ENCODE measurements around the gene PCSK7.

PCSK7 gene

GRCh38 chr11:117199053-117199915 lies 32.6 kb downstream of the PCSK7 start, which contains the start of gene TAGLN:
TSS of gene TAGLN (plus strand) at chr11:117199370. CDS start at chr11:117203014, 3,644 bp downstream.
- DNase-seq (ENCODE audit: low read depth in 1 of 2, low spot score in 1 of 2), result no peak

DNA sequence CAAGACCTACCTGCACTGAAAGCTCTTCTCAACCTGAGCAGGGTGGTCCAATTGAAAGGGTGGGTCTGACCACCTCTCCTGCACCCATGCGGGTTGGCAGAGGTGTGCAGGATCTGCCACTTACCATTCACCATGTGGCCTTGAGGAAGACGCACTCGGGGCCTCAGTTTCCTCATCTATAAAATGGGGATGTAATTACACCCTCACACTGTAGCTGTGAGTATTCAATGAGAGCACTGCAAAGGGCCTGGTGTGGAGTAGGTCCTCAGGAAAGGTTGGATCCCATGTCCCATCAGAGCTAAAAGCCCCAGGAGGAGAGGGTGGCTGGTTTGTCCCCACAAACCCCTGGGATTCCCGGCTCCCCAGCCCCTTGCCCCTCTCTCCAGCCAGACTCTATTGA lies 33.3 kb downstream of the PCSK7 start:
- DNase-seq (ENCODE audit: low read depth in 1 of 2, low spot score in 1 of 2), result no peak

DNA sequence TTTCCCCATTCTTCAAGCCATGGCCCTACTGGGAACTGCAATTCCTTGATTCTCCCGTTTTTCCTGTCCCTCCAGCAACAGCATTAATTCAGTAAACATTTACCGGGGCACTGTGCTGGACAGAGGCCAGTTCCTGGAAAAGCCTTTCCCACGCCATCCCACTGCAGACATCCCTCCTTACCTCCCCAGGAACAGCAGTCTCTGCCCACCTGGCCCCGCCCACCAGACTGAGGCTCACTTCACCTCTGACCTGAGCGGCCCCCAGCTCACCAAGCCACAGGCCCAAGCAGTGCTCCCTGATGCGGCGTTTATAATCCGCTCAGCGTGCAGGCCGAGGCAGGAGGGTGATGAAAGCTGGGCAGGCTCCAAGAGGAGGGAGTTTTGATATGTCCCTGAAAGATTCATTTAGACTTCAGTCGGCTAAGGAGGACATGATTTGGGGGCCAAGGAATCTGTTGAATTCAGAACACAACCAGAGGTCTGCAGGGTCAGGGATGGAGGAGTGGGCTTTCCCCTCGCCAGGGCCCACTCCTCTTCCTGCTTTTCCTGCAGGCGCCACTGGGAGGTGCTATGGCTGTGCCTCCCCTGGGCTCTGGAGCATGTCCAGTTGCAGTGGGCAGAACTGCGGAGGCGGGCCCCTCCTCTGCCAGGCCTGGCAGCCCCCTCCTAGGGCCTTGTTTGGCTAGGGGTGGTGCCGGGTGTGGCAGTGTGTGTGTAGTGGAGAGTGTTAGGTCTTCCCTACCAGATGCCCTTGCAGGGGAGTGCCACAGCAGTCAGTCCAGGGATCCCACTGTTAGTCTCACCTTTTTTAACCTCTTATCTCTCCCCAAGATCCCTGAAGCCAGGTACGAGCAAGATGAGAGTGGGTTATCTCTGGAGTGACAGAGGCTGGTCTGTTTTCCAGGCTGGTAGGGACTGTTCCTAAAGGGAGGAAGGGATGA lies 34.1 kb downstream of the PCSK7 start:
- no peak for DNase-seq (ENCODE audit: low read depth in 1 of 2, low spot score in 1 of 2)

DNA sequence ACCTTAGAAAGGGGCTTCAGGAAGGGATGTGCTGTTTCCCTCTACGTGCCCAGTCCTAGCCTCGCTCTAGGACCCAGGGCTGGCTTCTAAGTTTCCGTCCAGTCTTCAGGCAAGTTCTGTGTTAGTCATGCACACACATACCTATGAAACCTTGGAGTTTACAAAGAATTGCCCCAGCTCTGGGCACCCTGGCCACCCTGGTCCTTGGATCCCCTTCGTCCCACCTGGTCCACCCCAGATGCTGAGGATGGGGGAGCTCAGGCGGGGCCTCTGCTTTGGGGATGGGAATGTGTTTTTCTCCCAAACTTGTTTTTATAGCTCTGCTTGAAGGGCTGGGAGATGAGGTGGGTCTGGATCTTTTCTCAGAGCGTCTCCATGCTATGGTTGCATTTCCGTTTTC lies 34.9 kb downstream of the PCSK7 start:
- no peak for DNase-seq (ENCODE audit: low read depth in 1 of 2, low spot score in 1 of 2)

DNA sequence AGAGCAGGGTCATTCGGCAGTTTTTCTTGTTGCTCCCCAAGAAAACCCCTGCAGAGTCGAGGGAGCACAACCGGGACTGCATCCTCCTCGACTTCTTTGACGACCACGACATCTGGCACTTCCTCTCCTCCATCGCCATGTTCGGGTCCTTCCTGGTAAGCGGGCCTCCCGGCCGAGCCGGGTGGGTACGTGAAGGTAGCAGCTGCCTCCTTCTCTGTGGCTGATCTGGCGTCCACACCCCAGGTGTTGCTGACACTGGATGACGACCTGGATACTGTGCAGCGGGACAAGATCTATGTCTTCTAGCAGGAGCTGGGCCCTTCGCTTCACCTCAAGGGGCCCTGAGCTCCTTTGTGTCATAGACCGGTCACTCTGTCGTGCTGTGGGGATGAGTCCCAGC lies 36.1 kb downstream of the PCSK7 start:
- DNase-seq (ENCODE audit: low read depth in 1 of 2, low spot score in 1 of 2), result no peak

DNA sequence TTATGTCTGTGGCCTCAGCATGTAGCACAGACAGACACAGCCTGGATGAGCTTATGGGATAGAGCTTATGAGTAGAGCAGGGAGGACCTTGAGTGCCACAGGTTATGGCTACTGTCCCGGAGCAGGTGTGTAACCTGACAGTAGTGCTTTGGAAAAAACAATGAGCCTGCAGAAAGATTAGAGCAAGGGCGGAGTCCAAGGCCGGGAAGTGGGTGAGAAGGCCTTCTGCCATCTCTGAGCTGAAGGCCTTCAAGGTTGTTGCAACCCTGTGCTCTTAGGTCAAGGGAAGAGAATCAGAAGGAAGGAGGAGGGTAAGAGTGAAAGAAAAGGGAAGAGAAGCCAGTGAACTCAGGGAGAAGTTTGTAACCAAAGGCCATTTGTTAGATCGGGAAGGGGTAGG lies 36.6 kb downstream of the PCSK7 start:
- DNase-seq (ENCODE audit: low read depth in 1 of 2, low spot score in 1 of 2), result no peak

DNA sequence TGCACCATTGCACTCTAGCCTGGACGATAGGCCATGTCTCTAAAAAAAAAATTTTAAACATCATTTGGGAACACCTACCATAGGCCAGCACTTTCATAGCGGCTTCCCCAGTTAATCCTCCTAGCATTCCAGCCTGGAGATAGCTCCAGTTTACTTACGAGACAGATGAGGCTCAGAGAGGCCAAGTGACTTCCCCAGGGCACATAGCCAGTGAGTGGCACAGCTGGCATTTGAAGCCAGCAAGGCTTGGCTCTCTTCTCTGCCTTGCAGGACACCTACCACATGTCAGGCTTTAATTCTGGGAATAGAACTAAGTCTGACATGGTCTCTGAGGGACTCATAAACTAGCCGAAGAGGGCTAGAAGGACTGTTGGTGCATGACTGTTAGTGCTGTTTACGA lies 37.6 kb downstream of the PCSK7 start:
- DNase-seq (ENCODE audit: low read depth in 1 of 2, low spot score in 1 of 2), result no peak

- no peak for DNase-seq (ENCODE audit: low read depth in 1 of 2, low spot score in 1 of 2)
Measured at GRCh38 chr11:117193130-117194020, 38.5 kb downstream of the PCSK7 start.

DNA sequence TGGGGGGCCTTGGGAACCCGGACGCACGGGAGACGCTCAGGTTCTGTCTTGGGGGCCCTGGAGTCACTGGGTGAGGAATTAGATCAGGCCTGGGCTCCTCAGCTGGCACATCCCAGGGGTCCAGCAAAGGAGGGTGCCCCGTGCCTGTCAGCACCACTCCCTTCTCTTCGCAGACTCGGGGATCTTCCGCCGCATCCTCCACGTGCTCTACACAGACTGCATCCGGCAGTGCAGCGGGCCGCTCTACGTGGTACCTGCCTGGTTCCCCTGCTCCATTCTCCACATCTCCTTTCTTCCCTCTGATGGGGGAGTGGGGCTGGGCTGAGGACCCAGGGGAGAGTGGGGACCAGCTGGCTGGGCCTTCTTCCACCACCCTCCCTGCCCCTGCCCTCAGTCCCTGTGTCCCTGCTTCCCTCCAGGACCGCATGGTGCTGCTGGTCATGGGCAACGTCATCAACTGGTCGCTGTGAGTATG lies 39.4 kb downstream of the PCSK7 start:
- no peak for DNase-seq (ENCODE audit: low read depth in 1 of 2, low spot score in 1 of 2)

DNA sequence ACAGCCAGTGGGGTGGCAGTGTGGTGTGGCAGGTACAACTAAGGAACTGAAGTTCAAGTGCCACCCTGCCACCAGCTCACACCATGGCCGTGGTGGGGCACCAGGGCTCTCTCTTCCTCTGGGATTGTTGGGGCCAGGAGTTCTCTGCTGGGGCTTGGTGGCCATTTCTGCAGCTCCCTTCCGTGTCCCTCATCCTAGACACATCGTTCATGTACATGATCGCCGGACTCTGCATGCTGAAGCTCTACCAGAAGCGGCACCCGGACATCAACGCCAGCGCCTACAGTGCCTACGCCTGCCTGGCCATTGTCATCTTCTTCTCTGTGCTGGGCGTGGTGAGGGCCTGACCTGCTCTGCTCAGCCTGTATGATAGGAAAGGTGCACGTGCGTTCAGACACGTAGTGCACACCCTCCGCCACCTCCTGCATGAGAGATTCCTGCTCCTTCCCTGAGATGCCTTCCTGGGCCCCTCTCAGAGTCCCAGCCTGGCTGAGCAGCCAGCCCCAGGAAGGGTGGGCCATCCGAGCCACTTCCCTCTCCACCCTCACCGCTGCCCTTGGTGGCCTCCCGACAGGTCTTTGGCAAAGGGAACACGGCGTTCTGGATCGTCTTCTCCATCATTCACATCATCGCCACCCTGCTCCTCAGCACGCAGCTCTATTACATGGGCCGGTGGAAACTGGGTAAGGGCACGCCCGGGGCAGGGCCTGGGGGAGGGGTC lies 40.0 kb downstream of the PCSK7 start:
- DNase-seq (ENCODE audit: low read depth in 1 of 2, low spot score in 1 of 2), result no peak

GRCh38 chr11:117189941-117190544 lies 41.8 kb downstream of the PCSK7 start:
- no peak for DNase-seq (ENCODE audit: low read depth in 1 of 2, low spot score in 1 of 2)

- no peak for DNase-seq (ENCODE audit: low read depth in 1 of 2, low spot score in 1 of 2)
Measured at GRCh38 chr11:117189191-117189940, 42.5 kb downstream of the PCSK7 start.

DNA sequence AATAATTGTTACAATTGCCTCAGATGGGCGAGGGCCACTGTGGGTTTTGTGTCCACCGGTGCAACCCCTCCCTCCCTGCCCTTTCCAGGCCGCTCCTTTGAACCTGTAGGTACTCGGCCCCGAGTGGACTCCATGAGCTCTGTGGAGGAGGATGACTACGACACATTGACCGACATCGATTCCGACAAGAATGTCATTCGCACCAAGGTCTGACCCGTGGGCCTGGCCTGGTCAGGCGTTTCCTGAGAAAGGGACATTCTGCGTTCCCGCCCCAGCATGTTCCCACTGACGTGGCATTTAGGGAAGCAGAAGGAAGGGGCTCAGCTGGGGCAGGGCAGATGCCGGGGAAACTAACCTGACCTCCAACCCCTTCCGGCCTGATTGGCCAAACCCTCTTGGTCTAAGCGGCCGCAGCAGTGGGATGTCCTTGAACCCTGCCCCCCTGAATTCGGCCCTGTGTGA lies 43.2 kb downstream of the PCSK7 start:
- no peak for DNase-seq (ENCODE audit: low read depth in 1 of 2, low spot score in 1 of 2)

- DNase-seq (ENCODE audit: low read depth in 1 of 2, low spot score in 1 of 2), result no peak
Measured at GRCh38 chr11:117187799-117188481, 43.9 kb downstream of the PCSK7 start.

- no peak for DNase-seq (ENCODE audit: low read depth in 1 of 2, low spot score in 1 of 2)
Measured at GRCh38 chr11:117187428-117187798, 44.5 kb downstream of the PCSK7 start.

- no peak for DNase-seq (ENCODE audit: low read depth in 1 of 2, low spot score in 1 of 2)
Measured at GRCh38 chr11:117187007-117187406, 44.9 kb downstream of the PCSK7 start.

DNA sequence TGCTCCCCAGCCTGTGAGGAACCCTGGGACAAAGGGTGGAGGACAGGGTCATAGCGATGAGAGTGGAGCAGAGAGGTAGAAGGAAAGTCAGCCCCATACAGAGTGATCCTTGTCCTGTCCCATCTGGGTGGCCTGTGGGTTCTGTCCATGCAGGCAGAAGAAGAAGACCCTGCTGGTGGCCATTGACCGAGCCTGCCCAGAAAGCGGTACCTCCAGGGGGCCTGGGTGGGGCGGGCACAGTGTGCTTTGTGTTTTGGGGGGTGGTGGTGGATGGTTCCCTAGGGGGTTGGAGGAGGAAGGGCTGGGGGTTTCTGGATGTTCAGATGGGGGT lies 45.5 kb downstream of the PCSK7 start:
- DNase-seq (ENCODE audit: low read depth in 1 of 2, low spot score in 1 of 2), result no peak

- no peak for DNase-seq (ENCODE audit: low read depth in 1 of 2, low spot score in 1 of 2)
Measured at GRCh38 chr11:117185736-117186430, 46.0 kb downstream of the PCSK7 start.
